ENCODE results near the gene ALDH1L1.

DNA sequence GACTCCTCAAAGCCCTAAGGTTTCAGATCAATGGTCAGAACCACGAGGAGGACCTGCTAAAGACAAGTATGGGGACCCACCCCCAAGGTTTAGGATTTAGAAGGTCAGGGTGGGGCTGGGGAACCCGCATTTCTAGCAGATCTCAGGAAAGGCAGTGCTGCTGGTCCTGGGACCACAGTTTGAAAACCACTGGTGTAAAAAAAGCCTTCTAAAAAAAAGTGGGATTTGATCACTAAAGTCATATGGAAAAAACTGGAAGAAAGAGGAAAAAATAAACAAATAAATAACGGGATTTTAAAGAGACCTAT lies 97.3 kb downstream of the ALDH1L1 start:
- TF ChIP-seq, protein P1, sequence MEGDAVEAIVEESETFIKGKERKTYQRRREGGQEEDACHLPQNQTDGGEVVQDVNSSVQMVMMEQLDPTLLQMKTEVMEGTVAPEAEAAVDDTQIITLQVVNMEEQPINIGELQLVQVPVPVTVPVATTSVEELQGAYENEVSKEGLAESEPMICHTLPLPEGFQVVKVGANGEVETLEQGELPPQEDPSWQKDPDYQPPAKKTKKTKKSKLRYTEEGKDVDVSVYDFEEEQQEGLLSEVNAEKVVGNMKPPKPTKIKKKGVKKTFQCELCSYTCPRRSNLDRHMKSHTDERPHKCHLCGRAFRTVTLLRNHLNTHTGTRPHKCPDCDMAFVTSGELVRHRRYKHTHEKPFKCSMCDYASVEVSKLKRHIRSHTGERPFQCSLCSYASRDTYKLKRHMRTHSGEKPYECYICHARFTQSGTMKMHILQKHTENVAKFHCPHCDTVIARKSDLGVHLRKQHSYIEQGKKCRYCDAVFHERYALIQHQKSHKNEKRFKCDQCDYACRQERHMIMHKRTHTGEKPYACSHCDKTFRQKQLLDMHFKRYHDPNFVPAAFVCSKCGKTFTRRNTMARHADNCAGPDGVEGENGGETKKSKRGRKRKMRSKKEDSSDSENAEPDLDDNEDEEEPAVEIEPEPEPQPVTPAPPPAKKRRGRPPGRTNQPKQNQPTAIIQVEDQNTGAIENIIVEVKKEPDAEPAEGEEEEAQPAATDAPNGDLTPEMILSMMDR (conservative IDR thresholded peaks at IDR 0.05 in 1 of 2, IDR thresholded peaks at IDR 0.05 in 1 of 2; ENCODE audit: extremely low read depth in 1 of 2, insufficient read depth in 1 of 2, low read depth in 1 of 2, low read length in 2 of 2): no peak
- no peak for TF ChIP-seq EZH2 (IDR thresholded peaks at IDR 0.05; ENCODE audit: borderline replicate concordance, low read length)
